Measurements from ENCODE around the gene RABGAP1L.
"Not testable (repeated sequence)": the region's sequence is repeated elsewhere in the genome, so short reads cannot be mapped to it uniquely, and the experiment has no call there.

The RABGAP1L gene

GRCh38 chr1:174239541-174239940 is 80.2 kb downstream of the RABGAP1L start:
- DNase-seq (ENCODE audit: low read depth), result no peak

DNA sequence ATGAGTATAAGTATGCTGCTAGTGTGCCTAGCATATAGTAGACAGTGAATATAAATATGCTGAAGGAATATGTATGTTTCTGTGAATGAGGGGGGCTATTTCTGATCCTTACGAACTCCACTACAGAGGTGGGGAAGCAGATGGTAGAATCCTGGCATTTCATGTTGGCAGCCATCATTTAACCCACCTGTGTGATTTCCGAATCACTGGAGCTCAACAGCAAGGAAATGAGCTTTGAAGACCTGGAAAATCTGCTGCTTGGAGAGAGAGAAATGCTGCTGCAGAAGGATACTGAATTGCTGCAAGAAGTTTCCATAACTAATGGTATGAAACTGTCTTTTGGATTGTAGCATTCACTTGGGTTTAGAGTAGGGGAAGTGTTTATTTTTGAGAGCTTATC is 83.5 kb downstream of the RABGAP1L start:
- DNase-seq (ENCODE audit: low read depth), result no peak

- no peak for DNase-seq (ENCODE audit: low read depth)
Measured at GRCh38 chr1:174243451-174244000, 84.2 kb downstream of the RABGAP1L start.

DNA sequence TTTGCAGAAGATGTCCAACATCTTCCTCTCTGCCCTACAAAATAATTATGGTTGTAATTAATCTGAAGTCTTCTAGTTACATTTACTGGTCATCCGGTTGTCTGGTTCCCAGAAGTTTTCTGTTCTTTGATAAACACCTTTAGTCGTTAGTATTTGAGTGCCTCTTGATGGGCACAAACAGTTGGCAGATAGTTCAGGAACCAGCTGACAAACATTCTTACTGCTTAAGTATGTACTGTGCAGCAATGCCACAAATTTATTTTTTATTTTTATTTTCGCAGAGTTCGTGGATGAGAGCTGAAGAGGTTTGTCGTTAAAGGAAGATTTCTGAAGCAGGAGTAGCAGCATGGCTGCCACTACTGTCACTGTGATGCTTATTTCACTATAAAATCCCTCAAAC is 84.7 kb downstream of the RABGAP1L start:
- DNase-seq (ENCODE audit: low read depth), result no peak

DNA sequence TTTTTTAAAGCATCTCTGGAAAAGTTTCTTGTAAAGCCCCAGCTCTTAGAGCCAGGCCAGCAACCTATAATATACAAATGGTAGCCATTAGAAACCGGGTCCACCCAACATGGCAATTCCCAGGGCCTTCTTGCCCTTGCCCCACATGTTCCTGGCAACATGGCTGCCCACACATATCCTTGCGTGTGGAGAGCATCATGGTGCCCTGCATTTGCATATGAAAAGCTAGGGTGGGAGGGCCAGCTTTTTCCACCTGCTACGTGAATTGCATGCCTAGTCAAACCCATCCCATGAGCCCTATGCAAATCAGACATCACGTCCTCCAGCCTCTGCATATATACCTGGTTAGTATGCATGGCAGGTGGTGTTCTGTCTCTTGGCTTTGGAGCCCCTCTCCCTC is 88.2 kb downstream of the RABGAP1L start:
- no peak for DNase-seq (ENCODE audit: low read depth)

GRCh38 chr1:174248041-174248440 is 88.7 kb downstream of the RABGAP1L start:
- DNase-seq (ENCODE audit: low read depth), result no peak

- DNase-seq (ENCODE audit: low read depth), result not testable (repeated sequence)
Measured at GRCh38 chr1:174256386-174256785, 97.1 kb downstream of the RABGAP1L start.

DNA sequence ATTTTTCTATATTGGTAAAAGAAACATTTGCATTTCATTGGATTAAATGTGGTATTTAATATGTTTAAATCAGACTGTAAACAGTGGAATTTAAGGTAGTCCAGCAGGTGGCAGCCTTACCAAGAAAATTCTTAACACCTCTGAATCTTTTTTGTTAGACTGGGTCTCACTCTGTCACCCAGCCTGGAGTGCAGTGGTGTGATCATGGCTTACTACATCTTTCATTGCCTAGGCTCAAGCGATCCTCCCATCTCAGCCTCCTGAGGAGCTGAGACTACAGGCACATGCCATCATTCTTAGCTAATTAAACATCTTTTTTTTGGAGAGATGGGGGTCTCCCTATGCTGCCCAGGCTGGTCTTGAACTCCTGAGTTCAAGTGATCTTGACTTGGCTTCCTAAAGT is 98.8 kb downstream of the RABGAP1L start:
- DNase-seq (ENCODE audit: low read depth), result peak; percentile 10

DNA sequence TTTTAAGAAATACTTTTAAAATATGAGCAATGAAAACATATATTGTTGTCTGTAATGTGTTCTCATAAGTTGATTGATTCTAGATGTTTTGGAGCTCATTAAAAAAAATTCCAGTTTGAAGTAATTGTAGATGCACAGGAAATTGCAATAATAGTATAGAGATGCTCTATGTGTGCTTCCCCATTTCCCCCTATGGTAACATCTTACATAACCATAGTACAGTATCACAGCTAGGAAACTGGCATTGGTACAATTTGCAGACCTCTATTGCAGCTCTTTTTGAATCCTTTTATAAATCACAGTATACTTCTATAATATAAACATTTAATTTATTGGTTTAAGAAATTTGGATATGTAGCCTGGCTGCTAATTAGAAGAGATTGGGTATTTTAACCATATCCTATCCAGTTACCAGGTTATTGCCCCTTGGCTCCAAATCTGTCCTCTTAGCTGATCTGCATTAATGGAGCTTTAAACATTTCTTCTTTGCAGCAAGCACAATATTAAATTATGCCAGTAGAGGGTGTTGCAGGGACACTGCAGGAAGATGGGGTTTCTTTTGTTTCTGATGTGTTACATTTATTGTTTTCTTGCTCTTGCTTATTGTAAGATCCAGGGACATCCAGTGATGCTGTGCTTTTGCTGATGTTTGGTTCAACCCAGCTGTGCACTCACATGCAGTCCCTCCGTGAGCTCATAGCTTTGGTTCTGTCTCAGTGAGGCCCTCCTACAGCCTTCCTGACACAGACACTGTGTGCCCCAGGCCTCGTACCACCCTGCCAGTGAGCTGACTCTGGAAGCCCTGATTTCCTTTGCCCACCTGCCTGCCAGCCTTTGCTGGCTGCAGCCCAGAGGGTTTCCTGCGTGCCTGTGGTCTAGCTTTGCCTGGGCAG is 103.3 kb downstream of the RABGAP1L start:
- peak; percentile 27 for DNase-seq (ENCODE audit: low read depth)

DNA sequence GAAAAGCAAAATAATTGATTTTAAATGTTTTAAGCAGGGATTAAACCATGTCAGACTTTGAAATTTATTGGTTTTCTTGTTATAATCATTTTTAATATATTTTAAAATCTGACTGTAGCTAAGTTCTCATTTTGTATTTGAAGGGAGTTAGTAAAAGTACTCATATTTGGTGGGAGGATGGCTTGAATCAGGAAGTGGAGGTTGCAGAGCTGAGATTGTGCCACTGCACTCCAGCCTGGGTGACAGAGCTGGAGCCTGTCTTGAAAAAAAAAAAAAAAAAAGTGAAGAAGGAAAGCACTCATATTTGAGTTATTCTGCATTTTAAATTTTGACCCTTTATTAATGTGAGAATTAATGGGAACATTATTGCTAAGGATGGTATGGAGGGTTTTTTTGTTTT is 106.0 kb downstream of the RABGAP1L start:
- DNase-seq (ENCODE audit: low read depth), result no peak

- DNase-seq (ENCODE audit: low read depth), result no peak
Measured at GRCh38 chr1:174266476-174266875, 107.2 kb downstream of the RABGAP1L start.

DNA sequence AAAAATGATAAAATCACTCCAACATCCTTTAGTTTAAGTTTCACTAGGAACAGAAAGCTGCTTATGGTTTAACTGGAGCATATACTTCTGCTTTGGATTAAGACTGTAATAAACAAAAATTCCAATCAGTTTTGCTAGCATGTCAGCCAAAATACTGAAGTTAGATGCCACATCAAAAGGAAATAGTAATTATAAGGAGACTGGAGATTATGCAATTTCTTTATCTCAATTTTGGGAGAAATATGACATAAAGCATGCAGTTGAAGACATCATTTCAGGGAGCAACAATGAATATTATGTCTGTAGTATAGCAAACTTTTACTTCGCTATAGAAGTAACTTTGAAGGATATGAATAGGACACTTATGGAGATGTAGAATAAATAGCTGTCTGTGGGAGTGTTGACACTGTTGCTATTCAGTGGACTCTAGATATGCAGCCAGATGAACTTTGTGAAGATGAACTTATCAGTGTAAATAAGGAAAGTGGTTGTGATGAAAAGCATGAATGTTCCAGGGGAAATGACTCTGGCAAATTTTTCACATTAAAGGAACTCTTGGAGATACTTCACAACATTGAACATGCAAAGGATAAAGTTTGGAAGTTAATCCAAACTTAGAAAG is 107.8 kb downstream of the RABGAP1L start:
- DNase-seq (ENCODE audit: low read depth), result no peak

DNA sequence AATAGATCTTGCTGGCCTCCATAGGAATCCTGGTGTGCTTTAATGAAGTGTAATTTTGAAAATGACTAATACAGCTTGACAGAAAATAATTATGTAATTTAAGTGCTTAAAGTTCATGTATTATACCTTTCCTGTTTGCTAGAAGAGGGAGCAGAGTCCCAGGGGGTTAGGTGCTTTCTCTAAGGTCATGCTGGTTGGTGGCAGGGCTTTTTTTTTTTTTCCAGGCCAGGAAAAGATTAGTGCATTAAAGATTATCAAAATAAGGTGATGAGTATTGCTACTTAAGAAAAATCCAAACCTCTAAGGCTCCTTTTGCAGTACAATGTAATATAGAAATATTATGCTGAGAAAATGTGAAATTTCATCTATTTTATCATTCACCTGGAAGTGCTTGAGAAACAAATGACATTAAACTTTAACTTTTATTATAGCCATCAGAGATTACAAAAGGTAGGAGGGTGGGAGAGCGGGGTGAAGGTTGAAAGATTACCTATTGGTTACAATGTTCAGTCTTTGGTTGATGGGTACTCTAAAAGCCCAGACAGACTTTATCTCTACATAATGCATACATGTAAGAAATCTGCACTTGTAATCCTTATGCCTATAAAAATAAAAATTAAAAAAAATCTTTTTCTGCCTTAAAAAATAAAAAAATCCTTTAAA is 110.8 kb downstream of the RABGAP1L start:
- DNase-seq (ENCODE audit: low read depth), result no peak

- DNase-seq (ENCODE audit: low read depth), result no peak
Measured at GRCh38 chr1:174273190-174273589, 113.9 kb downstream of the RABGAP1L start.

- no peak for DNase-seq (ENCODE audit: low read depth)
Measured at GRCh38 chr1:174273776-174274175, 114.5 kb downstream of the RABGAP1L start.

GRCh38 chr1:174274452-174274851 is 115.1 kb downstream of the RABGAP1L start:
- no peak for DNase-seq (ENCODE audit: low read depth)

DNA sequence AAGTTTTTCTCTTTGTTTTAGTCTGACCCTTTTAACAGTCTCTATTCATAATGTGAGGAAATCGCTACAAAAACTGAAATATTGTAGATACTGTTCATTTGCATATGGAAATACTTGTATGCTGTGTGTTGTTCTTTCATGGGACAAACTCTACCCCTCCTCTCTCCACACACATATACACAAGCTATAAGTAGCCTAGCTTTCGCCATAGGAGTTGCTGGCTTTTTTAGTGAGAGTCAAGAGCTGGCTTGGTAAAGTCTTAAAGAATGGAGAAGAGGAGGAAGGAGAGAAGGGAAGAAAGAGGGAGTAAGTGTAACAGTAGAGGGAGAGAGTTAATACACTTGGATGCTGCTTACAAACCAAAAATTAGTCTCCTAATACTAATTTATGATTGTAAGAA is 115.6 kb downstream of the RABGAP1L start:
- no peak for DNase-seq (ENCODE audit: low read depth)

GRCh38 chr1:174276087-174276486 is 116.8 kb downstream of the RABGAP1L start:
- no peak for DNase-seq (ENCODE audit: low read depth)

- no peak for DNase-seq (ENCODE audit: low read depth)
Measured at GRCh38 chr1:174284052-174284451, 124.7 kb downstream of the RABGAP1L start.

DNA sequence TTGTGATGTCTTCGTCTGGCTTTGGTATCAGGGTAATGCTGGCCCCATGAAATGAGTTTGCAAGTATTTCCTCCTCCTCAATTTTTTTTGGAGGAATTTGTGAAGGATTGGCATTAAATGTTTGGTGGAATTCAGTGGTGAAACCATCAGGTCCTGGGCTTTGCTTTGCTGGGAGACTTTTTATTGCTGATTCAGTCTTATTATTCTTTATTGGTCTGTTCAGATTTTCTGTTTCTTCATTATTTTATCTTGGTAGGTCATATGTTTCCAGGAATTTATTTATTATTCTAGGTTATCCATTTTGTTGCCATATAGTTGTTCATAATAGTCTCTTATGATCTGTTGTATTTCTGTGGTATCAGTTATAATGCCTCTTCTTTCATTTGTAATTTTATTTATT is 126.7 kb downstream of the RABGAP1L start:
- no peak for DNase-seq (ENCODE audit: low read depth)

DNA sequence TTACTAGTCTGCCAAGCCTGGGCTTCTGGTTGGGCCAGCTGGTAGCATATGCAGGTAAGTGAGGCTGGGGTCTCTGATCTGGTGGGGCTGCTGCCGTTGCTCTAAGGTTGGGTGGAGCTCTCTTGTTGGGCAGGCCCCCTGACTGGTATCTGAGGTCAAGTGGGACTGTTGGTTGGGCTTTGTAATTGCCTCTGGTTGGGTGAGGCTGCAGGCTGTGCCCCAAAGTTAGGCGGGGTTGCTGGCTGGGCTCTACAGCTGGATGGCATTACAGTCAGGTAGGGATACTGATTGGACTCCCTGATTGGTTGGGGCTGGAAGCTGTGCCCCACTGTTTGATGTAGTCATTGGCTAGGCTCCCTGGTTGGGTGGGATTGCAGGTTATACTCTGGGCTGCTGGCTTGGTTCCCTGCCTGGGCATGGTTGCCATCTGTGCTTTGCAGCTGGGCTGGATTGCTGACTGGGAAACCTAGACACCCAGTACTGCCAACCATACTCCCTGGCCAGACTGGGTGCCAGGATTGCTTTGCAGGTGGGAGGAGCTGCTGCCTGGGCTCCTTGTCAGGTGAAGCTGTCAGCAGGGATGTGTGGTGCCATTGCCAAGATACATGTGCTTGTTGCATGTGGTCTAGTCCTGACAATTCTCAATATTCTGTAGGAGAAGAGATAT is 130.5 kb downstream of the RABGAP1L start:
- DNase-seq (ENCODE audit: low read depth), result no peak

- no peak for DNase-seq (ENCODE audit: low read depth)
Measured at GRCh38 chr1:174291059-174291458, 131.7 kb downstream of the RABGAP1L start.

Measured in GM04504 (cell line).